T-cell (primary cell): ENCODE measurements around the gene NPAS3. TPM values are rescaled to one million over a fixed set of nuclear protein-coding genes. Genes with fewer than 3 reads are reported as not detected.

Experiments used
- ATAC-seq, 4 experiments: fragments of 200-7000 bp in 3 of 4; fragments of 150-1000 bp in 1 of 4; cut with Tn5 transposase; replicated peaks in 1 of 4; 1 replicate in 3 of 4; 2 replicates in 1 of 4; pipeline ENCODE4 v1.10.0; 2021; ENCODE audit warnings: moderate library complexity in 3 of 4, mild to moderate bottlenecking in 2 of 4, moderate number of reproducible peaks in 1 of 4
- CTCF ChIA-PET, 2 donors: fragments of 300-600 bp; sonication (Branson Sonifier 250); formaldehyde crosslinking; loops; one replicate each; lab custom pipeline; 2022; ENCODE audit warnings: antibody characterized with exemption in 2 of 2; lab: Charles Lee
- POLR2A ChIA-PET, 2 donors: fragments of 300-600 bp; sonication (Branson Sonifier 250); formaldehyde crosslinking; loops; one replicate each; lab custom pipeline; 2022; ENCODE audit warnings: antibody characterized with exemption in 2 of 2; lab: Charles Lee
- DNase-seq, 35 experiments: peaks; one replicate each; pipeline versions ENCODE4 v3.0.0 to v3.0.0-alpha.2; 2013 to 2023
- H3K27ac ChIP-seq: one replicate; pipeline ENCODE4 v1.5.1; 2013; ENCODE audit warnings: low read length
- H3K27me3 ChIP-seq, 2 experiments: replicated peaks in 1 of 2; 1 replicate in 1 of 2; 2 replicates in 1 of 2; pipeline versions ENCODE4 v1.6.1 to v1.7.0; 2013; ENCODE audit warnings: low read length in 1 of 2, mixed read lengths in 1 of 2; ENCODE audit not compliant: control insufficient read depth in 2 of 2, insufficient read depth in 2 of 2; ENCODE audit errors: extremely low read depth in 1 of 2
- H3K36me3 ChIP-seq, 2 donors: 1 replicate in 1 of 2; 2 replicates in 1 of 2; pipeline versions ENCODE4 v1.6.1 to v1.7.0; 2013; ENCODE audit warnings: low read length in 1 of 2; ENCODE audit not compliant: control insufficient read depth in 2 of 2, insufficient read depth in 1 of 2; ENCODE audit errors: extremely low read depth in 1 of 2
- H3K4me1 ChIP-seq, 2 experiments: 1 replicate in 1 of 2; 2 replicates in 1 of 2; pipeline versions ENCODE4 v1.6.1 to v1.7.0; 2013; ENCODE audit warnings: low read length in 2 of 2, mixed read lengths in 1 of 2; ENCODE audit not compliant: insufficient read depth in 2 of 2, control insufficient read depth in 1 of 2; ENCODE audit errors: extremely low read depth in 1 of 2
- H3K4me3 ChIP-seq, 2 donors: 1 replicate in 1 of 2; 2 replicates in 1 of 2; pipeline versions ENCODE4 v1.5.1 to v1.7.0; 2013; ENCODE audit warnings: mild to moderate bottlenecking in 2 of 2, low read length in 1 of 2, moderate library complexity in 1 of 2; ENCODE audit not compliant: control insufficient read depth in 1 of 2; ENCODE audit errors: extremely low read depth in 1 of 2
- H3K9me3 ChIP-seq: 2 replicates; pipeline ENCODE4 v1.7.0; 2013
- H3K27ac Mint-ChIP-seq, 2 donors: one replicate each; pipeline ENCODE4 v1.8.0; 2020 to 2021; ENCODE audit warnings: mild to moderate bottlenecking in 2 of 2, mixed read lengths in 2 of 2
- H3K27me3 Mint-ChIP-seq, 2 donors: one replicate each; pipeline ENCODE4 v1.8.0; 2021 to 2022; ENCODE audit warnings: mixed read lengths in 2 of 2
- H3K36me3 Mint-ChIP-seq: one replicate; pipeline ENCODE4 v1.8.0; 2021; ENCODE audit warnings: mixed read lengths
- H3K4me1 Mint-ChIP-seq, 3 donors: one replicate each; pipeline ENCODE4 v1.8.0; 2020 to 2022; ENCODE audit warnings: mixed read lengths in 3 of 3, mild to moderate bottlenecking in 1 of 3
- H3K4me3 Mint-ChIP-seq, 3 donors: one replicate each; pipeline ENCODE4 v1.8.0; 2020 to 2022; ENCODE audit warnings: mild to moderate bottlenecking in 3 of 3, mixed read lengths in 3 of 3, moderate library complexity in 3 of 3
- H3K9me3 Mint-ChIP-seq, 3 donors: one replicate each; pipeline ENCODE4 v1.8.0; 2020 to 2022; ENCODE audit warnings: mixed read lengths in 3 of 3
- WGBS: methylation state at CpG from one replicate; pipeline ENCODE4 v1.1.5; 2013; ENCODE audit warnings: missing lambda C conversion rate; ENCODE audit not compliant: insufficient coverage; 5-methylcytosine and 5-hydroxymethylcytosine counted together
- total RNA-seq, 35 experiments: library from RNA in 6 of 35; stranded (reverse) in 6 of 35; fragments of 120-200 nt in 1 of 35; gene quantifications; one replicate each; pipeline versions ENCODE4 v1.2.1 to v1.2.4 and lab custom pipeline; 2013 to 2026

The NPAS3 gene
- total RNA-seq, 5 donors from 2014 or later (not counting 1 experiment from before 2014, with no cell fraction given): 0.10 TPM; not detected in 4

GRCh38 chr14:33441633-33442032 is 503.0 kb downstream of the NPAS3 start:
- ChIA-PET CTCF (no interaction called here), POLR2A (no interaction called here)
- Mint-ChIP-seq H3K4me3 (no peak overlapping the region), H3K4me1 (peaks cover 0 to 3% (median 2%) of the 10 kb centered on the region in 3 donors), H3K9me3 (peaks cover 0 to 4% (median 4%) of the 10 kb centered on the region in 3 donors), H3K36me3 (no peaks in the 10 kb centered on the region), H3K27ac (no peak overlapping the region), H3K27me3 (no peaks in the 10 kb centered on the region)
- H3K27me3 ChIP-seq: no peaks in the 10 kb centered on the region
- H3K4me1 ChIP-seq: peaks cover 0 to 1% of the 10 kb centered on the region in 2 experiments
- DNase-seq (no peak), ATAC-seq (no peak)
- H3K4me3 ChIP-seq: no peak overlapping the region
- no peaks in the 10 kb centered on the region for H3K36me3 ChIP-seq
- no peaks in the 10 kb centered on the region for H3K9me3 ChIP-seq
- H3K27ac ChIP-seq: no peak overlapping the region
- WGBS: no CpG with 5 or more reads among the region's 4 CpGs

GRCh38 chr14:33444136-33444535 is 505.5 kb downstream of the NPAS3 start:
- ChIA-PET POLR2A (no interaction called here), CTCF (no interaction called here)
- H3K27ac ChIP-seq: no peak overlapping the region
- H3K9me3 ChIP-seq: no peaks in the 10 kb centered on the region
- DNase-seq: no peak
- Mint-ChIP-seq H3K4me1 (no peaks in the 10 kb centered on the region), H3K4me3 (no peak overlapping the region), H3K27ac (no peak overlapping the region), H3K36me3 (no peaks in the 10 kb centered on the region), H3K27me3 (no peaks in the 10 kb centered on the region), H3K9me3 (peaks cover 0 to 4% (median 0%) of the 10 kb centered on the region in 3 donors)
- no peak for ATAC-seq
- no peak overlapping the region for H3K4me3 ChIP-seq
- H3K4me1 ChIP-seq: no peaks in the 10 kb centered on the region
- 78% methylated on average over 3 of the region's 3 CpGs for WGBS
- H3K27me3 ChIP-seq: no peaks in the 10 kb centered on the region
- H3K36me3 ChIP-seq: no peaks in the 10 kb centered on the region

GRCh38 chr14:33449268-33449667 is 510.6 kb downstream of the NPAS3 start:
- no peaks in the 10 kb centered on the region for H3K4me1 ChIP-seq
- H3K9me3 ChIP-seq: no peaks in the 10 kb centered on the region
- 56% methylated on average over 1 of the region's 2 CpGs for WGBS
- ChIA-PET CTCF (no interaction called here), POLR2A (no interaction called here)
- Mint-ChIP-seq H3K4me3 (no peak overlapping the region), H3K9me3 (no peaks in the 10 kb centered on the region), H3K4me1 (peaks cover 6% of the 10 kb centered on the region in 3 donors), H3K27me3 (no peaks in the 10 kb centered on the region), H3K36me3 (no peaks in the 10 kb centered on the region), H3K27ac (no peak overlapping the region)
- H3K4me3 ChIP-seq: no peak overlapping the region
- no peak for DNase-seq
- no peak overlapping the region for H3K27ac ChIP-seq
- no peaks in the 10 kb centered on the region for H3K27me3 ChIP-seq
- ATAC-seq: no peak
- no peaks in the 10 kb centered on the region for H3K36me3 ChIP-seq

- no peaks in the 10 kb centered on the region for H3K27me3 Mint-ChIP-seq
- ATAC-seq (no peak), DNase-seq (no peak)
- WGBS: 95% methylated on average over 8 of the region's 11 CpGs
- H3K27ac ChIP-seq: no peak overlapping the region
- ChIA-PET POLR2A (no interaction called here), CTCF (no interaction called here)
- H3K27me3 ChIP-seq: no peaks in the 10 kb centered on the region
- H3K36me3 Mint-ChIP-seq: no peaks in the 10 kb centered on the region
- H3K4me3 Mint-ChIP-seq: no peak overlapping the region
- no peak overlapping the region for H3K4me3 ChIP-seq
- no peaks in the 10 kb centered on the region for H3K9me3 ChIP-seq
- no peaks in the 10 kb centered on the region for H3K4me1 ChIP-seq
- H3K4me1 Mint-ChIP-seq: peaks cover 11 to 12% (median 12%) of the 10 kb centered on the region in 3 donors
- H3K36me3 ChIP-seq: no peaks in the 10 kb centered on the region
- H3K9me3 Mint-ChIP-seq: no peaks in the 10 kb centered on the region
- H3K27ac Mint-ChIP-seq: no peak overlapping the region
Measured at GRCh38 chr14:33449703-33450395, 511.2 kb downstream of the NPAS3 start.

DNA sequence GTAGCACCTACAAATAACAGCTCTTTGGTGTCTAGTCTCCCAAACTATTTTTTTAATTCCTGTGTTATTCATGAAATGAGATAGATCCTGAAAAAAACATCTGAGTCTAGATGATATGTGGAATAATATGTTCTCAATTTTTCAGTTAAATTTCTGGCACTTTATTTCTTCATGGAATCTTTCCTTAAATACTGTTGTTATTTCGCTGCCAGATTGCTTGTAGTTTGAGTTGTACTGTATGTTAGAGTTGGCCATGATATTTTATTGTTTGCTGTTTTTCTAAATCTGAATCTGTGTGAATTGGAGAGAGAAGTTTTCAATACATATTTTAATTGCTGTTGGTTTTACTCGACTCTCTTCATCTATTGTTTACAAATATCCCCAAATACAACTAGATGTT is 511.7 kb downstream of the NPAS3 start:
- no peak overlapping the region for H3K4me3 ChIP-seq

DNA sequence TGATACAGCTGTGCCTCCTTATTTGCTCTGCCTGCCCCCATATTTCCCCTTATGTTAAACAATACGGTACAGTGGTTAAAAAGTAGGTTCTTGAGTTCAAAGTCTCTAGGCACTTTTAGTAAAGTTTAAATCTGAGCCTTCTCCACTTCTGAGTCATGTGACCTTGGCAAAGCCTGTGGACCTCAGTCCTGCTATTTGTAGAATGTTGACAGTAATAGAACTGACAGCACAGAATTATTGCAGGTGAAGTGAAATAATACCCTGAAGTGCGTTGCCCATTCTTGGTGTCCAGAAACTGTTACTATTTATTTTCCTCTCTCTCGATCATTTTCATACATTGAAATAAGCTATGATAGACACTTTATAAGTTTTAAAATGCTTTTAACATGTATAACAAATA is 512.5 kb downstream of the NPAS3 start:
- no peaks in the 10 kb centered on the region for H3K27me3 ChIP-seq
- CTCF ChIA-PET: no interaction called here
- H3K4me1 Mint-ChIP-seq: peaks cover 11 to 12% (median 12%) of the 10 kb centered on the region in 3 donors

More for the DNA sequence above, 511.7 kb downstream of the NPAS3 start:
- no peaks in the 10 kb centered on the region for H3K36me3 ChIP-seq
- H3K4me1 Mint-ChIP-seq: peaks cover 11 to 12% (median 12%) of the 10 kb centered on the region in 3 donors
- no CpG with 5 or more reads among the region's 2 CpGs for WGBS
- ChIA-PET CTCF (no interaction called here), POLR2A (no interaction called here)
- no peaks in the 10 kb centered on the region for H3K4me1 ChIP-seq
- no peaks in the 10 kb centered on the region for H3K27me3 Mint-ChIP-seq
- no peak overlapping the region for H3K27ac ChIP-seq
- H3K36me3 Mint-ChIP-seq: no peaks in the 10 kb centered on the region
- H3K27ac Mint-ChIP-seq: no peak overlapping the region
- DNase-seq (no peak), ATAC-seq (no peak)
- no peaks in the 10 kb centered on the region for H3K9me3 Mint-ChIP-seq
- H3K4me3 Mint-ChIP-seq: no peak overlapping the region
- H3K27me3 ChIP-seq: no peaks in the 10 kb centered on the region
- no peaks in the 10 kb centered on the region for H3K9me3 ChIP-seq

More for the DNA sequence above, 512.5 kb downstream of the NPAS3 start:
- H3K4me1 ChIP-seq: no peaks in the 10 kb centered on the region
- no peak overlapping the region for H3K27ac ChIP-seq
- H3K9me3 ChIP-seq: no peaks in the 10 kb centered on the region
- Mint-ChIP-seq H3K27ac (no peak overlapping the region), H3K4me3 (no peak overlapping the region), H3K27me3 (no peaks in the 10 kb centered on the region), H3K9me3 (no peaks in the 10 kb centered on the region), H3K36me3 (no peaks in the 10 kb centered on the region)
- no CpG with 5 or more reads among the region's 3 CpGs for WGBS
- no peak for DNase-seq
- POLR2A ChIA-PET: no interaction called here
- H3K36me3 ChIP-seq: no peaks in the 10 kb centered on the region
- no peak overlapping the region for H3K4me3 ChIP-seq
- no peak for ATAC-seq
